ENCODE measurements around the gene ARSK. TPM values are rescaled to one million over a fixed set of nuclear protein-coding genes. Genes with fewer than 3 reads are reported as not detected.

The ARSK gene
- total RNA-seq, 4 donors from 2014 or later: 5.9 to 12.2 (median 7.7) TPM

- DNase-seq (ENCODE audit: low spot score in 2 of 2): no peak
- TF ChIP-seq, protein P1, sequence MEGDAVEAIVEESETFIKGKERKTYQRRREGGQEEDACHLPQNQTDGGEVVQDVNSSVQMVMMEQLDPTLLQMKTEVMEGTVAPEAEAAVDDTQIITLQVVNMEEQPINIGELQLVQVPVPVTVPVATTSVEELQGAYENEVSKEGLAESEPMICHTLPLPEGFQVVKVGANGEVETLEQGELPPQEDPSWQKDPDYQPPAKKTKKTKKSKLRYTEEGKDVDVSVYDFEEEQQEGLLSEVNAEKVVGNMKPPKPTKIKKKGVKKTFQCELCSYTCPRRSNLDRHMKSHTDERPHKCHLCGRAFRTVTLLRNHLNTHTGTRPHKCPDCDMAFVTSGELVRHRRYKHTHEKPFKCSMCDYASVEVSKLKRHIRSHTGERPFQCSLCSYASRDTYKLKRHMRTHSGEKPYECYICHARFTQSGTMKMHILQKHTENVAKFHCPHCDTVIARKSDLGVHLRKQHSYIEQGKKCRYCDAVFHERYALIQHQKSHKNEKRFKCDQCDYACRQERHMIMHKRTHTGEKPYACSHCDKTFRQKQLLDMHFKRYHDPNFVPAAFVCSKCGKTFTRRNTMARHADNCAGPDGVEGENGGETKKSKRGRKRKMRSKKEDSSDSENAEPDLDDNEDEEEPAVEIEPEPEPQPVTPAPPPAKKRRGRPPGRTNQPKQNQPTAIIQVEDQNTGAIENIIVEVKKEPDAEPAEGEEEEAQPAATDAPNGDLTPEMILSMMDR (IDR thresholded peaks at IDR 0.05): no peak
- no peak for TF ChIP-seq POLR2A (IDR thresholded peaks at IDR 0.05)
- no peak overlapping the region for H3K4me3 ChIP-seq (ENCODE audit: low read depth, poor library complexity, severe bottlenecking)
- intact Hi-C loops (cut with DNase I; ENCODE audit: low total_unique reads): no loop called here
Measured at GRCh38 chr5:95531491-95531890, 23.4 kb upstream of the ARSK start.

DNA sequence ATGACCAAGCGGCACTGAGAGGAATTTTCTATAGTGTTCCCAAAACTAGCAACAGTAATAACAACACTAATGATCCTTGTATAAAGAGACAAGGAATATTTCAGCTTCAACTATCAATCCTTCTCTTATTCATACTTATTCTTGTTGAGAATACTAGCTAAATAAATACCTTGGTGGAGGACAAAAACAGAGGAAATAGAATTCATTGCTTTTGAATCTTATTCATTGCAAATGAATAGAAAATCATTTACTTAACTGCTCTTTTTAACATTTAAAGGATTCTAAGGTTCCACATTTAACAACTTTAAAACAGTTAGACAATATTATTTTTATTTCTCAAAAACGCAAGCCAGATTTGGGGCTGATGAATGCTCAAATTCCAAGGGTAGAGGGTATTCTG is 22.5 kb upstream of the ARSK start:
- no peak for DNase-seq (ENCODE audit: low spot score in 2 of 2)
- TF ChIP-seq POLR2A (IDR thresholded peaks at IDR 0.05): no peak
- TF ChIP-seq, protein P1 (IDR thresholded peaks at IDR 0.05): no peak
- no peak overlapping the region for H3K4me3 ChIP-seq (ENCODE audit: low read depth, poor library complexity, severe bottlenecking)
- 94 to 95% methylated on average over 2 of the region's 2 CpGs for WGBS, 2 donors
- intact Hi-C loops (cut with DNase I; ENCODE audit: low total_unique reads): no loop called here

GRCh38 chr5:95533106-95533505 is 21.8 kb upstream of the ARSK start:
- WGBS, 2 donors: 54 to 71% methylated on average over 2 of the region's 2 CpGs
- no peak for DNase-seq (ENCODE audit: low spot score in 2 of 2)
- H3K4me3 ChIP-seq (ENCODE audit: low read depth, poor library complexity, severe bottlenecking): no peak overlapping the region
- TF ChIP-seq, protein P1 (IDR thresholded peaks at IDR 0.05): no peak
- no peak for TF ChIP-seq POLR2A (IDR thresholded peaks at IDR 0.05)
- intact Hi-C loops (cut with DNase I; ENCODE audit: low total_unique reads): no loop called here

DNA sequence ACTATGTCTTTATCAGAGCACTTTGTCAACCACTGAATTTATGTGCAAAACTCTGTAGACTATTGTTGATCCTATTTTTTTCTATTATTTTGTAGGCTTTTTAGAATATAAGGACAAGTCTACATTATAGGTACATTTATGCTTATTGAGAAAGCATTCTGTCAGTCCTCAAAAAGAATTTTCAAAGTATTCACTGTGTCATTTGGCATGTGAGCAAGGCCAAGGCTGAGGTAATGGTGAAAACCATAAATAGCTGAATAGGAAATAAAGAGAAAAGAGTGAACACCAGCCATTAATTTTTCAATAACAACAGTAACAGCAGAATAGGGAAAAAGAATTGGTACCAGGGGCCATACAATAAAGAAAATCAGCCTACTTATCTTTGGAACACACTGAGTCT is 21.1 kb upstream of the ARSK start:
- intact Hi-C loops (cut with DNase I; ENCODE audit: low total_unique reads): no loop called here
- no peak overlapping the region for H3K4me3 ChIP-seq (ENCODE audit: low read depth, poor library complexity, severe bottlenecking)
- TF ChIP-seq, protein P1 (IDR thresholded peaks at IDR 0.05): no peak
- no peak for TF ChIP-seq POLR2A (IDR thresholded peaks at IDR 0.05)
- DNase-seq (ENCODE audit: low spot score in 2 of 2): no peak

GRCh38 chr5:95537501-95537900 is 17.4 kb upstream of the ARSK start:
- TF ChIP-seq POLR2A (IDR thresholded peaks at IDR 0.05): no peak
- TF ChIP-seq, protein P1 (IDR thresholded peaks at IDR 0.05): no peak
- DNase-seq (ENCODE audit: low spot score in 2 of 2): no peak
- H3K4me3 ChIP-seq (ENCODE audit: low read depth, poor library complexity, severe bottlenecking): no peak overlapping the region
- WGBS, 2 donors: 92 to 95% methylated on average over 2 of the region's 2 CpGs
- intact Hi-C loops (cut with DNase I; ENCODE audit: low total_unique reads): no loop called here

GRCh38 chr5:95543017-95543705 is 11.7 kb upstream of the ARSK start:
- DNase-seq (ENCODE audit: low spot score in 2 of 2): no peak
- WGBS, 2 donors: 33 to 43% methylated on average over 3 of the region's 3 CpGs
- H3K4me3 ChIP-seq (ENCODE audit: low read depth, poor library complexity, severe bottlenecking): no peak overlapping the region
- intact Hi-C loops (cut with DNase I; ENCODE audit: low total_unique reads): no loop called here
- TF ChIP-seq POLR2A (IDR thresholded peaks at IDR 0.05): no peak
- TF ChIP-seq, protein P1 (IDR thresholded peaks at IDR 0.05): no peak
